GM18951 (cell line): ENCODE measurements around the gene UTF1.

ENCODE experiments used
- POLR2A ChIP-seq: IDR thresholded peaks from 4 replicates; pipeline ENCODE4 v1.6.1; 2011; ENCODE audit warnings: mild to moderate bottlenecking; ENCODE audit not compliant: insufficient read length, insufficient read depth; ENCODE audit errors: extremely low read depth
- in situ Hi-C: fragments of 300-500 bp; cut with MboI; formaldehyde crosslinking; loops from one replicate; pipeline ENCODE4 v1.12.0; 2022; ENCODE audit warnings: low sequenced_read_pairs, mixed read lengths, inconsistent platforms; ENCODE audit not compliant: unreplicated experiment

UTF1 gene

GRCh38 chr10:133208466-133208865 lies 21.6 kb upstream of the UTF1 start:
- in situ Hi-C loops, result no loop called here
- no peak for TF ChIP-seq POLR2A

GRCh38 chr10:133209117-133209516 lies 20.9 kb upstream of the UTF1 start:
- in situ Hi-C loops, result no loop called here
- TF ChIP-seq POLR2A, result no peak

DNA sequence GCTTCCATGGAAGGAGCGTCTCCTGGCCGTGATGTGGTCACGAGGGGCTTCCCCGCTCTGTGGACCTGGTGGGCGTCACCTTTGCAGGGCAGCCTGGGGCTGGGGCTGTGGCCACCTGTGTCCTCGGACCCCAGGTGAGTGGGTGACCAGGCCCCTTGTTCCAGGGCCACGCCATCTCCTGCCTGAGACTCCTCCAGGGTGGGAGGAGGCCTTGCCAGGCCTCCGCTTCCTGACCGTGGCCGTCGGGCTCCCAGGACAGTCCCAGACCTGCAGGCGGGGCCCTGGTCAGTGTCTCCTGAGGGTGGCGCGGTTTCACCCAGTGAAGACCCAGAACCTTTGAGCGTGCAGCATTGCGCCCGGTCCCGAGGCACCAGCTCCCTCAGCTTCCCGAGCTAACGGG lies 20.4 kb upstream of the UTF1 start:
- in situ Hi-C loops, result no loop called here

DNA sequence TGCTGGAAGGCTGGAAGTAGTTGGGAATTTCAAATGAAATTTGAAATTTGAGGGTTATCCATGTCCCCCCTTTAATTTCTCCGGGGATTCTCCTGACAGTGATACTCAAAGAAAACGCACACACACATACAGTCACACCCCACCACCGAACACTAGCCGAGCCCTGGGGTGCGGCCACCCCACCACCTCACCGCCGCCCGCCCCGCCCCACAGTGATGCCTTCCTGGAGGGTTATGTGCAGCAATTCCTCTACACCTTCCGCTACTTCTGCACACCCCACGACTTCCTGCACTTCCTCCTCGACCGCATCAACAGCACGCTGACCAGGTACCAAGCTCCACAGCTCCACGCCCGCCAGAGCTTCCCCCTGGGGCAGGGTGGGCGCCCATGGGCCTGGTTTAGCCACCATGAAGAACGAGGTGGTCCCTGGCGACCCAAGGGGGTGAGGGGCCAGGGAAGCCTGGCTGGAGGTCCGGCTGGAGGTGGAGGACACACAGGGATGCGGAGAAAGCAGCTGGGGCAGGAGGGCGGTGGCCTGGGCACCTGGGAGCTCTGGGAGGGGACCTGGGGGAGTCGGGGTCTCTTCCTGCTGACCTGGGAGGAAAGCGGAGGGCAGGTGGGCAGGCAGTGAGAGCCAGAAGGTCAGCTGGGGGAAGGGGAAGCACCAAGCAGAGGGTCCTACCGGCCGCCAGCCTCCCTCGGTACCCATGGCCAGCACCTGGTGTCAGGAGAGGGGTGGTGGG lies 19.4 kb upstream of the UTF1 start:
- in situ Hi-C loops, result no loop called here

More for the DNA sequence above, 20.4 kb upstream of the UTF1 start:
- TF ChIP-seq POLR2A, result no peak

DNA sequence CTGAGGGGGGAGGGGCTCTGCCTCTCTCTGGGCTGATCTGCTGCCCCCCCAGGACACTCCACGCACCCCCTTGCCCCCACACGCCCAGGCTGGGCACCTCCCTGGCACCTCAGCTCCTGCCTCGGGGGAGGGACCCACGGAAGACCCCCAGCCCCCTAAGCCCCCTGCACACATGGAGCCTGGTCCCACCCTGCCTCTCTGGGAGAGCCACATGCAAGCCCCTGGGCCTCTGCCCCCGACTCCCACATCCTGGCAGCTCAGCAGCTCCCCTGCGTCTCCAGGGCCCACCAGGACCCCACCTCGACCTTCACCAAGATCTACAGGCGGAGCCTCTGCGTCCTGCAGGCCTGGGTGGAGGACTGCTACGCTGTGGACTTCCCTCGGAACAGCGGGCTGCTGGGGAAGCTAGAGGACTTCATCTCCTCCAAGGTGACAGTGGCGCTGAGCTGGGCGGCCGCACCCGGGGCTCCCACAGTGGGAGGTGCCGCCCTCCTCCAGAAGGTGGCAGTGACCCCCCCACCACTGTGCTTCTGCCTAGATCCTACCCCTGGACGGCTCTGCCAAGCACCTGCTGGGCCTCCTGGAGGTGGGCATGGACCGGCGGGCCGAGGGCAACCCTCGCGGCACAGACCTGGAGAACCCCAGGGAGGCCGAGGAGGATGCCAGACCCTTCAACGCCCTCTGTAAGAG lies 18.7 kb upstream of the UTF1 start:
- no peak for TF ChIP-seq POLR2A
- in situ Hi-C loops, result no loop called here

More for the DNA sequence above, 19.4 kb upstream of the UTF1 start:
- TF ChIP-seq POLR2A, result no peak

GRCh38 chr10:133211959-133212852 lies 17.8 kb upstream of the UTF1 start:
- in situ Hi-C loops, result no loop called here
- TF ChIP-seq POLR2A, result no peak

GRCh38 chr10:133212853-133213494 lies 17.0 kb upstream of the UTF1 start:
- no peak for TF ChIP-seq POLR2A
- in situ Hi-C loops, result no loop called here

DNA sequence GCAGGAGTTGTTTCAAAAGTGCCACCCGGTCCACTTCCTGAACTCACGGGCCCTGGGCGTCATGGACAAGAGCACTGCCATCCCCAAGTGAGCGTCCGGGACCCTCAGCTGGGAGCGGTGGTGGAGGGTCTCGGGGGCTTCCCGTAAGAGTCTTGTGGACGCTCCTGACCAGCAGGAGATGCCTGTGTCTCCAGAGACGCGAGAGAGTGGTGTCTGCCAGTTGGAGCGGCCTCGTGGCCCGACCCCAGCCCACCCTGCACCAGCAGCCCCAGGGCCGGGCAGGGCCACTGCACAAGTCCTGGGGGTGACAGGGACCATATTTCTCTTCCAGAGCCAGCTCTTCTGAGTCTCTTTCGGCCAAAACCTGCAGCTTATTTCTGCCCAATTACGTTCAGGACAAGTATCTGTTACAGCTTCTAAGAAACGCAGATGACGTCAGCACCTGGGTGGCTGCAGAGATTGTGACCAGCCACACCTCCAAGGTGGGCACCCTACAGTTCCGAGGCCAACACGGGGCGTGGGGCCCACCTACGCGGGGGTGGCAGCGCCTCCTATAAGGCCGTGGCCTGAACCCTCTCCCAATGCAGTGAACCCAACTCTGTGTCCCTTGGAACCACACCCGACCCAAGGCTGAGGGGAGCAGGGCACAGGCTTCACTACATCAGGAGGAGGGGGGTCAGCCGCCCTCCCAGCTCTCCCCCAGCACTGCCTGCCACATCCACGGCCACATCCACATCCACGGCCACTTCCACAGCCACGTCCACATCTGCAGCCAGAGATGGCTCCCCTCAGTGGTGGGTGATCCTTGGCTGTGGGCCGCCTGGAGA lies 16.2 kb upstream of the UTF1 start:
- no peak for TF ChIP-seq POLR2A
- in situ Hi-C loops, result no loop called here

GRCh38 chr10:133214468-133215410 lies 15.3 kb upstream of the UTF1 start:
- in situ Hi-C loops, result no loop called here
- TF ChIP-seq POLR2A, result no peak

DNA sequence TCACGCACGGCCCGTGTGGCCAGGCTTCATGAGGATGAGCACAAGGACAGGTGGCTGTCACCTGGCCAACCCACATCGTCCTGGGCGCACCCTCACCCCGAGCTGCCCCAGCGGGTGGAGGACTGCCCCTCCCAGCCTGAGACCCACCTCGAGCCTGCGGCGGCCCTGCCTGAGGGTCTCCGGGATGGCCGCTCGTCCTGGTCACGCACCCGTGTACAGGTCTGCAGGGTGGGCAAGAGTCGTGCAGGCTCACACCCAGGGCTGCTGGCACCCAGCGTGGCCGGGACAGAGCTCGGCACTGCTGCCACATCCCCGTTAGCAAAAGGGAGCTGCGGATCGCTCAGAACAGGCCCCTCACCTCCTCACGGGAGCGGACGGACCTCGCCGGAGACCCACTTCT lies 14.4 kb upstream of the UTF1 start:
- TF ChIP-seq POLR2A, result no peak
- in situ Hi-C loops, result no loop called here

GRCh38 chr10:133216776-133217175 lies 13.2 kb upstream of the UTF1 start:
- no peak for TF ChIP-seq POLR2A
- in situ Hi-C loops, result no loop called here
